NCI-H2029 treated with DMSO at 0.1 percent for 48 hours (cell line): ENCODE results near the gene NUP93.
"Not testable (repeated sequence)": the region's sequence is repeated elsewhere in the genome, so short reads cannot be mapped to it uniquely, and the experiment has no call there.

ENCODE experiments used
- DNase-seq: peaks from one replicate; lab custom pipeline; 2025; lab: John Stamatoyannopoulos, UW

Gene NUP93

GRCh38 chr16:56849690-56850680, 120.1 kb downstream of the NUP93 start:
- DNase-seq: no peak

GRCh38 chr16:56851671-56852400, 121.9 kb downstream of the NUP93 start:
- no peak for DNase-seq

GRCh38 chr16:56852401-56852730, 122.4 kb downstream of the NUP93 start:
- DNase-seq: no peak

- no peak for DNase-seq
Observed at GRCh38 chr16:56852968-56853367, 123.0 kb downstream of the NUP93 start.

GRCh38 chr16:56855201-56855600, 125.3 kb downstream of the NUP93 start:
- DNase-seq: no peak

- DNase-seq: no peak
Observed at GRCh38 chr16:56855946-56856345, 126.0 kb downstream of the NUP93 start.

- DNase-seq: no peak
Observed at GRCh38 chr16:56856876-56857447, 127.0 kb downstream of the NUP93 start.

- no peak for DNase-seq
Observed at GRCh38 chr16:56858374-56858773, 128.4 kb downstream of the NUP93 start.

GRCh38 chr16:56859636-56860035, 129.7 kb downstream of the NUP93 start:
- no peak for DNase-seq

GRCh38 chr16:56860226-56861020, 130.5 kb downstream of the NUP93 start:
- DNase-seq: no peak

- DNase-seq: no peak
Observed at GRCh38 chr16:56861092-56861610, 131.2 kb downstream of the NUP93 start.

GRCh38 chr16:56861756-56862155, 131.8 kb downstream of the NUP93 start:
- no peak for DNase-seq

- no peak for DNase-seq
Observed at GRCh38 chr16:56862776-56863175, 132.8 kb downstream of the NUP93 start.

- no peak for DNase-seq
Observed at GRCh38 chr16:56864960-56865359, 135.0 kb downstream of the NUP93 start, which contains the start of gene SLC12A3. SLC12A3 (plus strand) TSS chr16:56865207; CDS start chr16:56865236, 29 bp downstream.

- DNase-seq: no peak
Observed at GRCh38 chr16:56865394-56866062, 135.6 kb downstream of the NUP93 start.

GRCh38 chr16:56866955-56867830, 137.3 kb downstream of the NUP93 start:
- peak; percentile 1 for DNase-seq

GRCh38 chr16:56868175-56868574, 138.2 kb downstream of the NUP93 start:
- no peak for DNase-seq

- DNase-seq: not testable (repeated sequence)
Observed at GRCh38 chr16:56868766-56869165, 138.8 kb downstream of the NUP93 start.

GRCh38 chr16:56869513-56870275, 139.8 kb downstream of the NUP93 start:
- DNase-seq: no peak
